ENCODE measurements around the gene COG3.

COG3 gene

DNA sequence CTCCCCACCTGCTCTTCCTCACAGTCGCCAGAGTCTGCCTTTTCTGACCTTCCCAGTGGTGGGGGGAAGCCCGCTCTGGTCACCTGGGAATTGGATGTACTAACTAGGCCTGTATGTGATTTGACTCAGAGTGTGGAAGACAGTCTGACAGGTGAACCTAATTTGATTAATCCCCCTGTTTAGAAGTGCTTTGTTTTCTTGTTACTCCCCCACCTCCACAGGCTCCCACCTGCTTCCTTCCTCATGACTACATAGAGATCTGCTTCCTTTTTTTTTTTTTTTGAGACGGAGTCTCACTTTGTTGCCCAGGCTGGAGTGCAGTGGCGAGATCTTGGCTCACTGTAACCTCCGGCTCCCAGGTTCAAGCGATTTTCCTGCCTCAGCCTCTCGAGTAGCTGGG lies 44.0 kb downstream of the COG3 start:
- DNase-seq = no peak

DNA sequence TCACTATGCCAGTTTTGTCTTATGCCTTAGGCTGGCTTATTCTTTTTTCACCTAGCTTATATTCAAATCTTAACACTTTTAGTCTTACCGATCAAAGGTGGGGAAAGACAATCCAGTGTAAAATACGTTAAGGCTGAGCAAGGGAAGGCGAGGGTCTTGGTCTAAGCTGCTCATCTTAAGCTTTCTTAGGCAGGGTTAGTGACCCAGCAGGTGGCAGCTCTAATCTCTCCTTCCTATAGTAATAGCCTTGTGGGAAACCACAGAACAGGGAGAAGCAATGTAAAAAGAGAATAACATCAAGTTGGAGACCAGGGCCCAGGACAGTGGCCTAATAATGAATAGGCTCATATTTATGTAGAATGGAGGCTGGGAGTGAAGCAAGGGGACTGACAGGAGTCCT lies 45.9 kb downstream of the COG3 start:
- DNase-seq = no peak

DNA sequence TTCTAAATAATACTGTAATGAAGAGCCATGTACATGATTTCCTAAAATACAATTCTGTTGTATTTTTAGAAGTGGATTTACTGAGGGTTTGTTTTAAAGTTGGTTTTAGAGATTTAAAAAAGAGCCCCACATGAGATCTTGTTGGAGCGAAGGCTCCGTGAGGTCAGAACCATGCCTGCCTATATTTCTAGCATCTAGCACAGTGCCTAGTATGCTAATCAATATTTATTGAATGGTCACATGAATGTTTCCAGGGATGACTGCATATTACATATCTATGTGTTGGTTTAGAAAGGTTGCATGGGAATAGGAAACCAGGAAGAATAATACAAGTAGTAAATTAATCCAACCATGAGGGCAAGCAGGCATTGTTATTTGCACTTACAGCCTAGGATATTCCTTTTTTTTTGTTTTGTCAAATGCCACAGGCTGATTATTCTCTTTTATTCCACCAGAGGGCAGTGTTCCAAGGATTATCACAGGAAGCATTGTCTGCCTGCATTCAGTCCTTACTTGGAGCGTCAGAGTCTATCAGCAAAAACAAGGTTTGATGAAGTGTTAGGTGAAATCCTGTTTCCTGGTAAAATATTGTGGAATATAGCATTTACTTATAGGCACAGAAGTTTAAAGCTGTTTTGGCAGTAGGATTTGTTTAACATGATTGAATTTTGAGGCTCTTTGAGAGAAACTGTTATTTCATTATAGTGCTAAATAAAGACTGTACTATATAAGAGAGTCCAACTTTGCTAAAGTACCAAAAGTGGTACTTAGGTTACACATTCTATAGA lies 46.8 kb downstream of the COG3 start:
- DNase-seq = no peak

DNA sequence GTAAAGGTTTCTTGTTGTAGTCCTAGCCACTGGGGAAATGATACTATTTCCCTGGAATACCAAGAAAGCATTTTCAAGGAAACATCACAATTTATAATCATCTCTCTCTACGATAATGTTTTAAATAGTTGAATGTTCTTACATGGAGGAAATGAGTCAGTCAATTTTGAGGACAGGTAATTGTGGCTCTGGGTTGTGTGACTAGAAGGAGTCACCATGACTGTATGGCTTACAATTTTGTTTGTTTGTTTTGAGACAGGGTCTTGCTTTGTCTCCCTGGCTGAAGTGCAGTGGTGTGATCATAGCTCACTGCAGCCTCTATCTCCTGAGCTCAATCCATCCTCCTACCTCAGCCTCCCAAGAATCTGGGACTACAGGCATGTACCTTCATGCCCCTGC lies 47.4 kb downstream of the COG3 start:
- DNase-seq = no peak

DNA sequence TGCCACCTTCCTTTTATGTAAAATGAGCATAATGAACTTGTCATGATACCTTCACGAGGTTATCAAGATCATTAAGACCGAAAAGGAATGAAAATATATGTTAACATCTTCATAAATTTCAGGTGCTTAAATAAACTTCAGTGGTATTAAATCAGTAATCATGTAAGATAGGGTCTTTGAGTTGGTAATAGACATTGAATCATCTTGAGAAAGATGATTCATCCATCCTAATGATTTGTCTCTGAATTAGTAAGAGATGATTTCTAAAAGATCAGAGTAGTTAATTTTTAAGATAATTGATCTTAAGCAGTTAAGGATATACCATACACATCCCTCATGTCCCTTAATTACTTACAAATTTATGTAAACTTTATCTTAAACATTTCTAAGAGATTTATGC lies 52.0 kb downstream of the COG3 start:
- no peak for DNase-seq

DNA sequence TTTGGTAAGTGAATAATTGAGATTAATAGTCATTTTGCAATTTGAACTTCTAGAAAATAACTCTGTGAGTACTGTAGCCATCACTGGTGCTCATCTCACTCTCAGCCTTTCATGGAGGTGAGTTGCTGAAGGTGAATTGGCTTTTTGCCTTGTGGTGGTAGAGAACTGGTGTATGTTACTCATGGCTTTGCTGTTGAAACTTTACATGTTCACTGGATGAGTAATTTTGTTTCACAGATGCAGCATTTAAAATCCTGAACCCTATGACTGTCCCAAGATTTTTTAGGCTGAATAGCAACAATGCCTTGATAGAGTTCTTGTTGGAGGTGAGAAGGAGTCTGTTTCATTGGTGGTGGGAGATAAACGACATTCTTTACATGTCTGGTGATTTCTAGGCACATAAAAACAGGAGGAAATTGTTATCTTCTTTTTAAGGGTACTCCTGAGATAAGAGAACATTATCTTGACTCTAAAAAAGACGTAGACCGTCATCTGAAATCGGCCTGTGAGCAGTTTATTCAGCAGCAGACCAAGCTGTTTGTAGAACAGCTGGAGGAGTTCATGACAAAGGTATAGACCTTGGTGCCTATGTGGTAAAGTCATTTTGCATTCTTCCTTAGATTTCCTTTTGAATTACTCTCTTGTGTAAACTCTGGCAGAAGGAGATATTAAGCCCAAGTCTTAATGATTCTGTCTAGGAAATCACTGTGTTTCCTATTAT lies 53.9 kb downstream of the COG3 start:
- no peak for DNase-seq

DNA sequence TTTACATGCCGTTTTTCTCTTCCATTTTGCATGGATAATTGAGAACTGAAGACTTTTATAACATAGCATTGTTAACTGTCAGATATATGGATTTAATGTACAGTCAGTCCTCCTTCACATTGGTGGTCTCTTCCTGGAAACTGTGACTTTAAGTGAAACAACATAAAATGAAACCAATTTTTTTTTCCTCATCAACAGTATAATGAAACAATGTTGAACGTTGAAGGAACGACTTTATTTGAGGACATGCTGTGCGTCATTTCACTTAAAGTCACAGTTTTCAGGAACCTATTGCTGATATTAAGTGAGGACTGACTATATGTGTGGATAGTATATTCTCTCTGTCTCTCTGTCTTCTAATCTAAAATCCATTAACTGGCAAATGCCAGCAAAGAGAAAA lies 54.8 kb downstream of the COG3 start:
- DNase-seq = no peak

DNA sequence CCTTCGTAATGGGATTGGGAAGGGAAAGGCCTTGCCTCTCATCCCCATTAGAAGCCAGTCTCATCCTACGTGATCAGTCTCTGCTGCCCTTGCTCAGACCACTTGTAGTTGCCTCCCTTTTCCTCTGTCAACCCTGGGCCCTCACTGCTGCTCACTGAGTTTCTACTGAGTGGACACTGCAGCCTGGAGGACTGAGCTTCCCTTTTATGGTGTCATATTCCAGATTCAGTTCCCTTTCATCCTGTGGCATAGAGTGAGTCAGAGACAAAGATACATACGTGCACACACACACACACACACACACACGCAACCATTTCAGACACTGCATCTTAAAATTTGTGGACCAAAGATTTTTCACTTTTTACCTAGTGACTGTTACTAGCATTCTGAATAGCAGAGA lies 56.6 kb downstream of the COG3 start:
- DNase-seq = no peak

DNA sequence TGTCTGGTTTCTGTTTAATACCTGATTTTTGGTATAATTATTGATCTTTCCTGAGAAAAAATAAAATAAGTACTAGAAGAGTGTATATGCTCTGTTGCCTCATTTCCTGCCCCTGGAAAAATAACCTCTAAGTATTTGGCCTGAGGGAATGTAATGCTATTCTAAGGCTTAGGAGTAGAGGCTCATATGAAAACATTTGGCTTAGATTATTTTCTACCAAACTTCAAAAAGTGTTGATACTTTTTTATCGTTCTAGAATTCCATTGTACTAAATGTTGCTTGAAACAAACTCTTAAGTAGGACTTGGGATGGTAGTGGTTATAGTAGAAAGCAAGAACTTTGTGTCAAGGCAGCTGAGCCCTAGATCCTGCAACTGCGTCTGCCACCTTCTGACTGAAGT lies 57.8 kb downstream of the COG3 start:
- no peak for DNase-seq

DNA sequence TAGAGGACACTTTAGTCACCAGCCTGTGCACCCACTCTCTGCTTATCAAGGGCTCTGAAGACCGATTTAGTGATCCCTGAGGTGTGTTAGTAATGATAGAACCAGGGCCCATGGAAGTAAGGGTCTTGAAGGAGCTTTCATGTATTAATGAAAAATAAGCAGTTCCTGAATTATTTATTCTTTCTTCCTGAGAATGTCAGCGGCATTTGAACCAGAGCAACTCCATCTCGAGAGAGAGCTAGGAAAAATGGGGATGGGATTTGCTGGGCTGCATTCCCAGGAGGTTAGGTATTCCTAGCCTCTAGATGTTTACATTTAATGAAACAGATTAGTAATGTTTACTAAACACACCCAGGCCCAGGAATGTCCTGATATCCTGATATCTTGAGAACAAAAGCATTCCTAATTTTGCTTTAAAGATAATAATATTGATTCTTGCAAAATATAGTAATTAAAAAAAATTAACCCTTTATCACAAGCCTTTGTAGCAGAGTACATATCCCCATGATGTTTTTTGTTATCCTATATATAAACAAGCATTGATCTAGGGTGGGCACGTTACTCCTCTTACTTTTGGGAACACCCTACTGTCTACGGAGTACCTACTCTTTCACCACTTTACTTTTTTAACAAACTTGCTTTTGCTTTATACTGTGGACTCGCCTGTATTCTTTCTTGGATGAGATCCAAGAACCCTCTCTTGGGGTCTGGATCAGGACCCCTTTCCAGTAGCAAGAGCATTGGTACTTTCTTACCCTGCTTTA lies 63.1 kb downstream of the COG3 start:
- no peak for DNase-seq

DNA sequence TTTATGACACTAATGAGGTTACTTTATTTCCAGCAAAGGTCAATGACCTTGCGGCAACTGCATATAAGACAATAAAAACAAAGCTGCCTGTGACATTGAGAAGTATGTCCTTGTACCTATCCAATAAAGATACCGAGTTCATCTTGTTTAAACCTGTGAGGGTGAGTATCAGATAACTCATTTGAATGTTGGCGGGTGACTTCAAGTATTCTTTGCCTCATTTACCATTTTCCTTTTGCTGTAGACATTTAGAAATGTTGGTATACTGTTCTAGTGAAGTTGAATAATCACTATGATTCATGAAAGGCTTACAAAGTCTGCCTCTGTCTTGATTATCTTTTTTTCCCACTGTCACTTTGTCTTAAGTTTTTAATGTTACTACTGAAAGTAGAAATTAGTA lies 65.0 kb downstream of the COG3 start:
- DNase-seq = no peak

DNA sequence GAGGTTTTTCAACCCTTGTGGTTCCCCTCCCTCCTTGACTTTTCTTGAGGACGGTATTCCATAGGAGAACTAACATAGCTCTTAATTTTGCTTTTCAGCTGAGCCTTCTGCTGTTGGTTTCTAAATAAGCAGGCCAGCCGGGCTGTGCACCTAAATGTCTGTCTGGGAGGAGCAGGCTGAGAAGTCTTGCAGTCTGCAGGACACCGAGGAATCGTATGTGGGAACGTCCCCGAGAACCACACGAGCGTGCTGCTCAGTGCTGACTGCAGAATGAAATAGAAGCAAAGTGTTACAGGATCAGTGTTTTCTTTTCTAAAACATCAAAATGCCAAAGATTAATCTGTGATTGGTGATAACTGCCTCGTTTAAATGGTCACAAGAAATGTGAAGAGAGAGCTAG lies 69.9 kb downstream of the COG3 start:
- DNase-seq = no peak

DNA sequence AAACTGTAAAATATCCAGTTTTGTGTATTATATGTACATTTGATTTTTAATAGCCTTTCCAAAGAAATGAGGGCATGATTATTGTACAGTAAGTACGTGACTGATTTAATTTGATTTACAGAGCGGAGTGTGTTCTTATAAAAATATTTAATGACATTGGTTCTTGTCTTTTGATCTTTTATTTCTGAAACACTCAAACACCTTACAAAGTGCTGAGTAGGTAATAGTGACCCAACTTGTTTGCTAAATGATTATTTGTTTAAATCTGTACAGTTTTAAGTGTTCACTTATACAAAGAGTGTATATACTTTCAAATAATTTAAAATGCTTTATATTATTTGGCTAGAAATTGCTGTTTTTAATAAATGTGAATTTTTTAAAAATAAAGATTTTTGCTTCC lies 71.5 kb downstream of the COG3 start:
- DNase-seq = no peak

DNA sequence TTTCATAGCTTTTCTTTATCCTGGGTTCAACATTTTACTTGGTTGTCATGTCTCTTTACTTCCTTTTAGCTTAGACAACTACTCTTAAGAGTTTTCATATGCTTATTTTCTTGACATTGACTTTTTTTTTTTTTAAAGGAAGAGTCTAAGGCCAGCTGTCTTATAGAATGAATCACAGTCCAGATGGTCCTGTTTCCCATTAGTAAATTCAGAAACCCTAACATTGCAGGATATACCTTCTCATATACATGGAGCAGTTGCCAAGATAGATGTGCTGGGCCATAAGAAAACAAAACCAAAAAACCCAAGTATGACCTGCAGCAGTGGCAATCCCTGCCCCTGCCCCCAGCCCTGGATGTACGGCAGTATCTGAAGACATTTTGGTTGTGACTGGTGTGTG lies 72.8 kb downstream of the COG3 start:
- no peak for DNase-seq

DNA sequence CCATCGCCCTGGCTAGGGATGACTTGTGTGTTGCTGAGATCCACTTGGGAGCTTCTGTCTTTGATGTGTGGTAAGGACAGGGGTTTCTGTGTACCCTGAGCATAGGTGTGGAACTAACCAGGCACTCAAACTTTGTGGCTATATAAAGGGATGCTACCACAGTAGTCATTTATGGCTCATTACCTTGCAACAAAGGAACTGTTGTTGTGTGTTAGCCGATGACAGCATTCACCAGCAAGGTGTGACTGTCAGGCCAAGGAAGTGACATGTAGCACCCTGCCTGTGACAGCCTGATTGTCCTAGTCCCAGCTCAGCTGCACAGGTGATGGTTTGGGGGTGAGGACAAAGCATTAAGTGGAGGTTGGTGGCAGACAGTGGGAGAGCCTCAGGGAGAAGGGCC lies 73.6 kb downstream of the COG3 start:
- DNase-seq = no peak

DNA sequence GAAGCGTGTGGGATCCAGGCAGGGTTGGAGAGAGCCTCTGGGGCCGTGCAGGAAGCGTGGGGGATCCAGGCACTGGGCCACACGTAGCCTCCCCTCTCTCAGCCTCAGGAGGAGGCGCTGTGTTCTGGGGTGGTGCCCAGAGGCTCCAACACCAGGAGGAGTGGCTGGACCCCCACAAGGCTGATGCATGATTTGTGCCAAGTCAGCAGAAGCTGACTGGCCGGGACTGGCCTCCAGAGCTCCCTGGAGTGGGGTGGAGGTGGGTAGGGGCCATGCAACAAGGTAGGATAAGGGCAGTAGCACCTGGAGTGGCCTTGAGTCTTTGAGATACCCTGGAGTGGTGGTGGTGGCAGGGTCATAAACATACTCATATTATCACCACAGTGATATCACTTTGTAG lies 75.5 kb downstream of the COG3 start:
- DNase-seq = no peak

DNA sequence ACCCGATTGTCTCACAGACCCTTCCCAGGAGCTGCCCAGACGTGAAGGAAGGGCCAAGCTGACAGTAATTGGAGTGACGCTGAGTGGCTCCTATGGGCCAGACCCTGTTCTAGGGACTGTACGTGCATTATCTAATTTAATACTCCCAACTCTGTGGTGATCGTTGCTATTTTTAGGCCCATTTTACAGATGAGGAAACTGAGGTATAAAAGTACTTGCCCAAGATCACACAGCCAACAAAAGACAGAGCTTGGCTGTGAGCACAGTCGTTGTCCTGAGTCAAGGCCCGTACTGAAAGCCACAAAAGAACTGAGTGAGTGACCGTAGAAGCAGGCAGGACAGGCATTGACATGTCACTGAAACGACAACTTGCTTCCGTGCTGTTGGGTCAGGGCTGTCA lies 76.1 kb downstream of the COG3 start:
- DNase-seq = no peak

DNA sequence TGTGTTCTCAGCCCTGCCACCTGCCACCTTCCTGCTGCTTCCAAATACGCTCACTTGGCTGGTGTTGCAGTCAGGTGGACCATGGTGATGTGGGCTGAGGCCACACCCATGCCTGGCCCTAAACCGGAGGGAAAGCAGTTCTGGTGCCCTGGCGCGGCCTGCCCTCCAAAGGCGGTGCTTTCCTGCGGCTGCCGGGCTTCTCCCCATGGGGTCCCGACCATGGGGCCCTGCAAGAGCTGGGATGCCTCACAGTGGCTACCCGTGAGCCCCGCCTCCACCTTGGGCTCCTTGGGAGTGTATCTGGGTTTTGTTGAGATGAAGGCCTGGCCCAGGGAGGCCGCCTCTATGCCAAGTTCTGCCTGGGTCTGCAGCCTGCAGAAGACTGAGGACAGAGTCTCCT lies 77.1 kb downstream of the COG3 start:
- DNase-seq = no peak

DNA sequence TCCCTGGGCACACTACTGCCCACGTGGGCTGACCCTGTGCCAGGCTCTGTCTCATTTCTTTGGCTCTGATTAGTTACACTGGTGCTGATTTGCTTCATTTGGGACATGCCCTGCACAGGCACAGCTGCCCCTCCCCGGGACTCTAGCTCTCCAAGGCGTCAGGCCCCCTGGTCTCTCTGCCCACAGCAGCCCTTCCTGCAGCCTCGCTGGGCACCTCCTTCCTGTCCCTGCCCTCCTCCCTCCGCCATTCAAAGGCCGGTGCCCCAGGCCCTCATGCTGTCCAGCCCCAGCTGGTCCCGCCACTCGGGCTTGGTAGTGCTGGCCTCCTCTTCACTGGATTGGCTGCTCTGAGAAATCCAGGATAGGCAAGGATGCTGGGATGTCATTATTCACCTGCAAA lies 77.7 kb downstream of the COG3 start:
- no peak for DNase-seq

DNA sequence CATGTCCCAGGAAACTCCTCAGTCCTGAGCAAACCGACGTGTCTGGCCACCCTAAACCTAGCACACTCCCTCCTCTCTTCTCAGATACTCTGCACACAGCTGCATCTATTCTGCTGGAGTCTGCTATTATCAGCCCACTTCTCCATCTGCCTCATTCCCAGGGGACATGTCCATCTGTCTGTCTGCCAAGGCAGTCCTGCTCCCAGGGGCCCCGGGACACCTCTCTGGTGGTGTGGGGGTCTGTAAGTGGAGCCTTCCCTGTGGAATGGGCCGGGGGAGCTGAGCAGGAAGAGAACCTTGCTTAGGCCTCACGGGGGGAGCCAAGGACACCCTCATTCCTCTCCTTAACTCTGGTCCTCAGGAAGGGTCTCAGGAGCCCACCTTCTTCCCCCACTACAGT lies 78.1 kb downstream of the COG3 start:
- DNase-seq = no peak

DNA sequence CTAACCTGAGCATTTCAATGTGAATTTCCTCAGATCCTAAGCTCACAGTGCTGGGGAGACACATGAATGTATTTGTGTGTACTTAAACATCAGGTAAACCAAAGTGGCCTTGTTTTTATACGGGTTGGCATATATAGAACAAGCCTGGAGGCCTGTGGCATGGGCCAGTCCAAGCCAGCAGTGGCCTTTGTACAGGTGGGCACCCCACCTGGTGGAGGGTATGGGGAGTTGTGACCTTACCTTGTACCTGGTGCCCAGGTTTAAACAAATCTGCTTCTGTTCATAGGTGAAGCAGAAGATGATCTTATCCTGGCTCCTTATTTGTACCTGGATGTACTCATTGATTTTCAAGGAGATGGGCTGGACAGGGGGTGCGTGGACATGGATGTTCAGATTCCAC lies 79.8 kb downstream of the COG3 start:
- no peak for DNase-seq

DNA sequence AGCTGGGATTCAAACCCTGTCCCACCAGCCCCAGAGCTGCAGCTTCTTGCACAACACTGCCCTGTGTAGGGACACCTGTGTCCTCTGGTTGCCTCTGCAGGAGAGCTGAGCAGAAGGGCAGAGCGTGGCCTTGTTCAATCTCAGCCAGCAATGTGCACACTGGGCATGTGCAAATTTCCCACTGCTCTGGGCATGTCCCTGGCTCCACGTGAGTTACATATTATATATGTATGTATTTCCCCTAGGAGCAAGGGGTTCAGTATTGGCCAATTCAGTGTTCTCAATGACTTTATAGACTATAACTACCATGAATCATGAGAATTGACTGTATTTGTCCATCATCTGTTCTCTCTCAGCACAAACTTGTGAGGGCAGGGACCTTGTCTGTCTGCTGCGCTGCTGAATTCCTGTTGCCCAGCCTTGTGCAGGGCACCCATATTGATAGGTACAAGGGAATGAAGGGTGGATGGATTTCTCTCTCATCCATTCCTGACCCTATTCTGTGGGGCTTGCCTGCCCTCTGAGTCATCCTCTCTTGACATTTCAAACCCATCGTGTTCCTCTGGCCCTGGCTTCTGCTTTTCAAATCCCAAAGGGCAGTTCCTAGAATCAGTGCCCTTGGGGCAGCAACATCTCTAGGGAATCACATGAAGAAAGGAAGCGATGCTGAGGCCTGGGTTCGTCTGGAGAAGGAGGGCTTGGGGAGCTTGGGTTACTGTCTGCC lies 81.1 kb downstream of the COG3 start:
- DNase-seq = no peak

DNA sequence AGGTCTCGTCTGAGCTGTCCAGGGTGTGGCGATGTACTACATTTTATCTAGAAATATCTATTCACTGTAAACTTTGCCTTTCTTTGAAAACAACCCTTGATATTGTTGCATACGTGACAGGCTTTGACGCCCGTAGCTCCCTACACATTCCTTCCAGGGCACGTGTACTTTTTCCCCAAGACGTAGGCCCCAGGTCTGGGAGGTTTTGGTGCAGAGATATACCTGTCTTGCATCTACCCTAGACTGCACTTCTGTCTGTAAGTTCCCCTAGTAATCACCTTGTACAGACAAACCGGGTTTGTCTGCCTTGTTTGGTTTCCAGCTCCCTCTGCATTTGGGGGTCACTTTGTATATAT lies 81.6 kb downstream of the COG3 start:
- no peak for DNase-seq

DNA sequence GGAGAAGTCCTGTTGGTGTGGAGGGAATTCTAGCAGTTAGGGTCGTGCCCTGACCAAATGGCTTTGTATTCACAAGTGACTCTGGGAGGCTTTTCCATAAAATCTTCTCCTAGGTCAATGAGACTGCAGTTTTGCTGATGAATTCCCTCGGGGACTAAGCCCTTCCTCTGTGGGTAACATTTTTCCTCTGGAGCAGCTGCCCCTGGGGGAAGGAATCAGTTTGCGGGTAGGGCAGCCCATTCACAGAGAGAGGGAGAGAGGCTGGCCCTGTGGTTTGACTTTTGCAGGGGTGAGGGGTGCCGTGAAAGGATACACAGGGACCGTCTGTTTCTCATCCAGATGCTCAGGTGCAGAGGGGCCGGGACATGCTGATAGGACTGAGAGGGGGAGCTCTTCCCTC lies 83.5 kb downstream of the COG3 start:
- no peak for DNase-seq

Data from activated CD8-positive, alpha-beta memory T cell treated with anti-CD3 and anti-CD28 coated beads for 24 hours (primary cell).